ENCODE measurements around the gene ADGRG6.

ADGRG6 gene

DNA sequence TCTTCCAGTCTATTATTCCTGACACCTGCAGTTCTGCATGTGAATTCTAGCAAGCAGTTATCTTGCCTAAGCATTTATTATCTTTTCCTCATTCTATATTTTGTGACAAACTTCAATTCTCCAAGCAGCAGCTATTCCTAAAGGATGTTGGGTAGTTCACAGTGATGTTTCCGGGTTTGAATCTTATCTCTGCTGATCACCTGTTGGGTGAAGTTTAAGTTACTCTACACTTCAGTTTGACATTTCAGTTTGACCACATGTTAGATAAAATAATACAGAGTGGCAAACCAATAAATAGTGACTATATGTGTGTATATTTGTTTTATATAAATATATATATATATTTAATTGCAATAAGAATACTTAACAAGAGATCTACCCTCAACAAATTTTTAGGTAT lies 168.6 kb downstream of the ADGRG6 start:
- no peaks in the 10 kb centered on the region for H3K27me3 ChIP-seq (ENCODE audit: low read length)
- no peaks in the 10 kb centered on the region for H3K9me2 ChIP-seq (replicated peaks; ENCODE audit: insufficient read depth, low read length)
- no peaks in the 10 kb centered on the region for H3K36me3 ChIP-seq (ENCODE audit: low read length)
- H2AFZ ChIP-seq (ENCODE audit: low read depth, low read length, severe bottlenecking), result no peak overlapping the region
- no peaks in the 10 kb centered on the region for H3F3A ChIP-seq (ENCODE audit: insufficient read depth)
- no peak overlapping the region for H3K4me3 ChIP-seq (ENCODE audit: insufficient read depth, low read length, poor library complexity, severe bottlenecking)
- H3K27ac ChIP-seq (ENCODE audit: low read depth, low read length), result no peak overlapping the region
- H4K20me1 ChIP-seq (ENCODE audit: low read depth, low read length), result no peaks in the 10 kb centered on the region
- H3K9me3 ChIP-seq (ENCODE audit: insufficient read depth, low read length), result no peaks in the 10 kb centered on the region
- no peaks in the 10 kb centered on the region for H3K79me2 ChIP-seq (ENCODE audit: insufficient read depth, low read length)
- no peak for TF ChIP-seq EZH2phosphoT487 (conservative IDR thresholded peaks at IDR 0.05; ENCODE audit: low read length)
- TF ChIP-seq CTCF (IDR thresholded peaks at IDR 0.05; ENCODE audit: insufficient read depth, low read length, poor library complexity, severe bottlenecking), result no peak
- no peak overlapping the region for H3K9ac ChIP-seq (ENCODE audit: low read length)
- H3K4me2 ChIP-seq (ENCODE audit: low read depth, low read length, poor library complexity, severe bottlenecking), result no peak overlapping the region

- Histone ChIP-seq H3K27me3 (ENCODE audit: low read length) (no peaks in the 10 kb centered on the region), H3K9me3 (ENCODE audit: insufficient read depth, low read length) (no peaks in the 10 kb centered on the region), H3F3A (ENCODE audit: insufficient read depth) (no peaks in the 10 kb centered on the region), H2AFZ (ENCODE audit: low read depth, low read length, severe bottlenecking) (no peak overlapping the region), H3K4me2 (ENCODE audit: low read depth, low read length, poor library complexity, severe bottlenecking) (no peak overlapping the region), H3K27ac (ENCODE audit: low read depth, low read length) (no peak overlapping the region), H3K36me3 (ENCODE audit: low read length) (no peaks in the 10 kb centered on the region), H3K9me2 (replicated peaks; ENCODE audit: insufficient read depth, low read length) (no peaks in the 10 kb centered on the region), H3K9ac (ENCODE audit: low read length) (no peak overlapping the region), H3K4me3 (ENCODE audit: insufficient read depth, low read length, poor library complexity, severe bottlenecking) (no peak overlapping the region), H4K20me1 (ENCODE audit: low read depth, low read length) (no peaks in the 10 kb centered on the region), H3K79me2 (ENCODE audit: insufficient read depth, low read length) (no peaks in the 10 kb centered on the region)
- no peak for TF ChIP-seq EZH2phosphoT487 (conservative IDR thresholded peaks at IDR 0.05; ENCODE audit: low read length)
- TF ChIP-seq CTCF (IDR thresholded peaks at IDR 0.05; ENCODE audit: insufficient read depth, low read length, poor library complexity, severe bottlenecking), result peak; percentile 53
Measured at GRCh38 chr6:142474531-142475289, 172.9 kb downstream of the ADGRG6 start.

- H3F3A ChIP-seq (ENCODE audit: insufficient read depth), result no peaks in the 10 kb centered on the region
- no peaks in the 10 kb centered on the region for H3K79me2 ChIP-seq (ENCODE audit: insufficient read depth, low read length)
- no peak overlapping the region for H3K27ac ChIP-seq (ENCODE audit: low read depth, low read length)
- H3K36me3 ChIP-seq (ENCODE audit: low read length), result no peaks in the 10 kb centered on the region
- no peak overlapping the region for H3K4me2 ChIP-seq (ENCODE audit: low read depth, low read length, poor library complexity, severe bottlenecking)
- H3K9me2 ChIP-seq (replicated peaks; ENCODE audit: insufficient read depth, low read length), result no peaks in the 10 kb centered on the region
- TF ChIP-seq EZH2phosphoT487 (conservative IDR thresholded peaks at IDR 0.05; ENCODE audit: low read length), result no peak
- TF ChIP-seq CTCF (IDR thresholded peaks at IDR 0.05; ENCODE audit: insufficient read depth, low read length, poor library complexity, severe bottlenecking), result no peak
- no peaks in the 10 kb centered on the region for H3K9me3 ChIP-seq (ENCODE audit: insufficient read depth, low read length)
- no peaks in the 10 kb centered on the region for H3K27me3 ChIP-seq (ENCODE audit: low read length)
- H3K4me3 ChIP-seq (ENCODE audit: insufficient read depth, low read length, poor library complexity, severe bottlenecking), result no peak overlapping the region
- H2AFZ ChIP-seq (ENCODE audit: low read depth, low read length, severe bottlenecking), result no peak overlapping the region
- no peaks in the 10 kb centered on the region for H4K20me1 ChIP-seq (ENCODE audit: low read depth, low read length)
- no peak overlapping the region for H3K9ac ChIP-seq (ENCODE audit: low read length)
Measured at GRCh38 chr6:142476452-142476851, 174.6 kb downstream of the ADGRG6 start.
